NCI-H1436 (cell line): ENCODE results near the gene TNFRSF11A.

Experiments
- DNase-seq: peaks from one replicate; lab custom pipeline; 2025; lab: John Stamatoyannopoulos, UW

The TNFRSF11A gene

DNA sequence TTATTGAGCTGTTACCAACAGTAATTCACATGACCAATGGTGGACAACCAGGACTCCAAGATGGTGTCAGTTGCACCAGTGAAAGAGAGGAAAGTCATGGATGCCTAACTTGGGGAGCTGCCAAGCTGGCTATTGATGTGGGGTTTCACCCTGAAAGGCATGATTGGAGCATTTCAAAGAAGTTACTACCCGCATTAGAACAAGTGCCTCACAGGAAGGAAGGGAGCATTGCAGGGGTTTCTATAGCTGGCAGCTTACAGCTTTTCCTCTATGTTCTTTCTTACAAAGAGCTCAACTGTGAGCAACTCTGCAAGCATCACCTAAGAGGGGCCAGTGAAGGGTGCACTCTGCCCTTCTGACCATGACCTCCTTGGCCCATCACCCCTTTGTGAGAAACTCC is 93.1 kb downstream of the TNFRSF11A start:
- DNase-seq = no peak

DNA sequence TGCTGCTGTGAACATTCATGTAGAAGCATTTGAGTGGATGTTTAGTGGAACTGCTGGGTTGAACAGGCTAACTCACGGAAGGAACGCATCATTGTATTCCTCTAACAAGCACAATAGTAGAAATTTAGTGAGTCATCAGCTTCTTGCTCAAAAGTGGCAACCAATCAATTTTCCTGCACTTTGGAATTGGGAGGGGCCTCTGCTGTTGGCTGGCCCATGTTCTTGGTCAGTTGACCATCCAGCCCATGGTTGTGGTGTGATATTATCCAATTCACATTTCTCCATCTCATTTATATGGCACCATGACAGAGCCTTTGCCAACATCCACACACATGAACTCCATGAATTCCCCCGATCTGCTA is 95.0 kb downstream of the TNFRSF11A start:
- no peak for DNase-seq

- DNase-seq = no peak
These were observed 95.6 kb downstream of the TNFRSF11A start for GRCh38 chr18:62420513-62421209.

GRCh38 chr18:62425465-62426190 is 100.5 kb downstream of the TNFRSF11A start:
- peak; percentile 83 for DNase-seq

DNA sequence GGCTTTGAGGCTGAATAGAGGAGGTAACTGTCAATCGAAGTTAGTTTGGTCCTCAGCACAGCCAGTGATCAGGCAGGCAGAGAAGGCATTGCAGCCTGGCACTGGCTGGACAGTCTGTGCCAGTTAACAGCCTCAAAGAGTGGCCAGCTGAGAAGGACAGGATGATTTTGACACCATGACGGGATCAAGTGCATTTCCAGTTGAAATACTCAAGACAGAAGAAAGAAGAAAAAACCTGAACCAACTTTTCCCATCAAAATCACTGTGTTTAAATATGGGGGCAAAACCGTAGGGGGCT is 101.0 kb downstream of the TNFRSF11A start:
- no peak for DNase-seq

DNA sequence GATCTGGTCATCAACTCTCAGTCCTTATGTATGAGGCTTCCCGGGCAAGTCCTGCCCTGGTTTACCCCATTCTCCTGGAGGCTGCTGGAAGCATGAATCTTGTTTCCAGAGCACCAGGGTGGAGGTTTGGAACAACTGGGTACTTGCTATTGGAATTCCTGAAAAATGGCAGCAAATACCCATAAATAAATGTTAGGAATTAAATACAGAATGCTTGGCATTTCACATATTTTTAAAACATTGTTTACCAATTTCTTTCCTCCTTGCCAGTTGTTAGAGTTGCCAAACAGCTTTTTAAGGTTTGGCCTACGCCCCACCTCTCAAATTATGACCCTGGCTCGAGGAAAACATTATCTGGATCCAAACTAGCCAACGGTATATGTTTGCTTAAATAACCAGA is 107.1 kb downstream of the TNFRSF11A start:
- DNase-seq = no peak

DNA sequence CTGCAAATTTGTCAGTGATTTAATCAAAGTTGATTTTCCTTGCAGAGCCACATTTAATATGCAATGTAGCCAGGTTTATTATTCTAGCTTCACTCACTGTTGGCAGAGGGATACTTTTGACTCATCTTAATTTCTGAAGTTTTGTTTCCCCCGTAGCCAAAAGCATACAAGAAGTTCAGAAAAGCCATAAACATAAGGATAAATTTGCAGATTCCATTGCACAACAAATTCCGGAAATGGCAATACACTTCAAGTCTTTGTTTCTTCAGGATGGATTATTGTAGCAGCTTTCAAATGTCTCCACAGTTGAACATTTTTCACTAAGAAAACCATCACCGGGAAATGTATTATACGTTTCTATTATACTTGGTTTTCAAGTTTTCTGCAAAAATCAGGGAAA is 109.7 kb downstream of the TNFRSF11A start:
- no peak for DNase-seq

DNA sequence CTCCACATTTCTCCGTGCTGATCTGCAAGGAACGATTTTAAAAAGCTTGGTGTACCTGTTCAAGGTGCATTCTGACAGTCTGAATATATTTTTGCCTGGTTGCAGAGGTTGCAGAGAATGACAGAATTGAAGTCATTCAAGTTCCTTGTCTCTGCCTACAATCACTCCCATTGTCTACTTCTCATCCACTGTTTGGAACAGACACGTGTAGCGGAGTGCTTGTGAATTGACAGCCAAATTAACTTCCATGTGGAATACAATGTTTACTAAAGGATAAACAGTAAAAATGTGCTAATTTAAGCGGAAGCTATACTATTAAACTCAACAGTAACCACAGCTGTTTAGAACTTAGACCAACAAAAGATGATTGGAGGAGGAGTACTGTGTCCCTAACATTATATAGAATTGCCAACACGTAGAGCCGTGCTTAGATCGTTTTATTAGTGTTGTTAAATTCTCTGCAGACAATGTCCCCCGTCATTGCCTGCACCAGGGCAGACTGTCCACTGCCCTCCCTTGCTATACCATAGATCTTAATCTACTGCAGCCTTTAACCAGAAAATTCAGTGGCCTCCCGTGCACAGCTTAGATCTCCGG is 110.4 kb downstream of the TNFRSF11A start:
- DNase-seq = no peak

DNA sequence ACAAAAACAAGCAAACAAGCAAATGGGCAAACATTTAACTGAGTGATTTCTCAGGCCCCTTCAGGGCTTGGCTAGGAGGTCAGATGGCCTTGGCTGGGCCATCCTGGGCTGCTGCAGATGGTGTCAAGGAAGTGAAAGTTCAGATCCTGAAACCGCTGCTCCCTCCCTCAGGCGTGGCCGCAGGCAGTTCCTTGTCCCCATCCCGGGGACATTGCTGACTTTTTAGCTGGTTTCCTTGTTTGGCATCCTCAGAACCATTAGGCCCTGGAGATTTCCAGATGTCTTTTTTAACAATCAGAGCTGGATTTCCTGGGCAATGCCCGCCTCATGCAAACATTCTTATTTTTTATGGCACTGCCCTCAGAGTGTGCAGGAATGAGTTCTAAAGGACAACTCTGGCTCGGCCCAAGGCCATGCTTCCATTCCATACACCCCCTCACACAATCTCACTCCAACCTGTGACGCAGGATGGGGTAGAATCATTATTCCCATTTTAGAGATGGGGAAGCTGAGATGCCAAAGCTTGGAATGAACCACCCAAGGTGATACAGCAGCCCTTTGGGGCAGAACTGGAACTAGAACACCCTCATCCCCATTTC is 111.6 kb downstream of the TNFRSF11A start:
- no peak for DNase-seq

DNA sequence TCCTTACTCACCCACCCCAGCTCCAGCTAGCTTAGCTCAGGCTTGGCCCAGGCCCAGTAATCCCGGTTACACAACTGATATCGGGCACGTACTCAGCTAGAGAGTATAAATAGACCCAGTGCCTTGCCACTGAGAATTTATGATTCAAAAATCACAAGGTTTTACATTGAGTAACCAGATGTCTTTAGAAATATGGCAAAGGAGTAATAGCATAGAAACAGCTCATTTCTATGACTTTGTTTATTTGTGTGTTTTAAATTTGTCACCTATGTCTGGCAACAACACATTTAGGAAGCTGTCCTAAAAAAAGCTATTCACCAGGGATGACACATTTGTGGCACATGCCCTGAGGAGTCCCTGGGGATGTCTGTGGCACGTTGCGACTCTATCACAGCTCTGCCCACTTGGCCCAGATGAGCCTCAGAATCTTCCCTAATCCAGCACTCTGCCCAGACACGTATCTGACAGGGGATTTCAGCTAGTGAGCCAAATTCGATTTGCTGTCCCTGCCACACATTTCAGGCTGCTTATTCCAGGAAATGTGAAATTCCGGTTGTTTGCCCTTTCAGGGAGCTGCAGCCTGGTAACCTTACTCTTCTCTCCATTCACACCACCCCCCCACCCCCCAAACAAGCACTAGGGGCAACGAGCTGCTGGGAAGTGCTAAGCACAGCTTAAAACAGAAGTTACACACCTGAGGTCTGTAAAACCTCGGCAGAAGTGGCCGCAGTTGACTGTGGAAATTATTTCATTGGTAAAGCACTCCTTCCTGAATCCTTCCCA is 112.3 kb downstream of the TNFRSF11A start:
- no peak for DNase-seq

DNA sequence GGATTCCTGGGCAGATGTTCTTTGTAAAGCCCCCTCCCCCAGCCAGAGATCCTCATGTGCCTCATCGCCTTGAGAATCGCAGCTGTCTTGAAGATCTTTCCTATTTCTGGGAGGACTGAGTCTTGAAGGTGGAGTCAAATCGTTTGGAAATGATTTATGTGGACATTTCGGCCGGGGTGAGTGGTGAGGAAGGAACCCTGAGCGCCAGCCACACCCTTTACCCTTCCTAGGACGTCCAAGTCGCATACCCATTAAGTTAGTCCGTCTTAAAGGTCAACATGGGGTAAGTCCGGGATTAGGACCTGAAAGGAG is 112.9 kb downstream of the TNFRSF11A start:
- DNase-seq = no peak

DNA sequence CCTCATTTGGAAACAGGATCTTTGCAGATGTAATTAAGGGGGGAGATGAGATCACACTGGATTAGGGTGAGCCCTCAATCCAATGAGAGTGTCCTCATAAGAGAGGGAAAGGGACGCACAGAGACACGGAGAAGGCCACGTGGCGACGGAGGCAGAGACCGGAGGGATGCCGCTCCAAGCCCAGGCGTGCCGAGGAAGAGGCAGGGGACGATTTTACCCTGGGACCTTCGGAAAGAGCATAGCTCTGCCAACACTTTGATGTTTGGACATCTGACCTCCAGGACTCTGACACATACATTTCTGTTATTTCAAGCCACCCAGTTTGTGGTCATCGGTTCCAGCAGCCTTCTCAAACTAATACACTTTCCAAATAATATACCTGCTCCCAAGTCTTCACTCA is 113.3 kb downstream of the TNFRSF11A start:
- no peak for DNase-seq

- DNase-seq = no peak
These were observed 113.8 kb downstream of the TNFRSF11A start for GRCh38 chr18:62438866-62439265.
